ENCODE results near the gene DROSHA.
"Not testable (repeated sequence)": the region's sequence is repeated elsewhere in the genome, so short reads cannot be mapped to it uniquely, and the experiment has no call there.

The DROSHA gene

GRCh38 chr5:31415009-31415923 is 116.6 kb downstream of the DROSHA start:
- DNase-seq (ENCODE audit: low spot score) = no peak

DNA sequence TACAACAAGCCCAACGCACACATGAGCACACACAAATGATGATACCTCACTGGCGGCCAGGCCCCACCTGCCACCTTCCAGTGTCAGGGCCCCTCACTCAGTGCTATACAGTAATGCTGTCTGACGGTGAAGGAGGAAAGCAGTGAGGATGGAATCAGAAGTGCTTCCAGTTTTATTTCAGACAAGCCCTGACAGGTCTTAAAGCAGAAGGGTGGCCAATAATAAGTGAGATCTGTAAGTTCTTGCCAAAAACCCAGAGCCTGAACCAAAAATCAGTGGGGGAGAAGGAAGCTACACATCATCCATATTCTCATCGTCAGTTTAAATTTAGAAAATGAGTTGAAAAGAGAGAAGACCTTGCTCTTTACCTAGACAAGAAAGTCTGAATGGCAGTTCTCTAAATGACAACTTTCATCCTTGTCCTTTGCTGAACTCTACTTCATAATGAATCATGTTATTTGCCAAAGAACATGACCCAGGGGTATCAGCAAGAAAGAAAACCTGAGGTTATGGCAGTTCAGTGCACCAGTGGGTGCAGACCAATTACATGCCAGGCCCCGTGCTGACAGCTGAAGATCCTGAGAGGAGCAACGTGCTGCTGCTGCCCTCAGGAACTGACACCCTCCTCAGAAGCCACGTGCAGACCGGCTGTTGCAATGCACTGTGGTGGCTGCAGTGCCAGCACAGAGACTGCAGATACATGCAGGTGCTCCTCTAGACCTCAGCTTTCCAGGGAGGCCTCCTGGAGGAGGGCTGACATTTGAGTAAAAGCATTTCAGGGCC is 118.7 kb downstream of the DROSHA start:
- DNase-seq (ENCODE audit: low spot score) = no peak

- DNase-seq (ENCODE audit: low spot score) = no peak
Measured at GRCh38 chr5:31412324-31412723, 119.6 kb downstream of the DROSHA start.

GRCh38 chr5:31410089-31410488 is 121.8 kb downstream of the DROSHA start:
- DNase-seq (ENCODE audit: low spot score) = no peak

- DNase-seq (ENCODE audit: low spot score) = no peak
Measured at GRCh38 chr5:31408814-31409213, 123.1 kb downstream of the DROSHA start.

DNA sequence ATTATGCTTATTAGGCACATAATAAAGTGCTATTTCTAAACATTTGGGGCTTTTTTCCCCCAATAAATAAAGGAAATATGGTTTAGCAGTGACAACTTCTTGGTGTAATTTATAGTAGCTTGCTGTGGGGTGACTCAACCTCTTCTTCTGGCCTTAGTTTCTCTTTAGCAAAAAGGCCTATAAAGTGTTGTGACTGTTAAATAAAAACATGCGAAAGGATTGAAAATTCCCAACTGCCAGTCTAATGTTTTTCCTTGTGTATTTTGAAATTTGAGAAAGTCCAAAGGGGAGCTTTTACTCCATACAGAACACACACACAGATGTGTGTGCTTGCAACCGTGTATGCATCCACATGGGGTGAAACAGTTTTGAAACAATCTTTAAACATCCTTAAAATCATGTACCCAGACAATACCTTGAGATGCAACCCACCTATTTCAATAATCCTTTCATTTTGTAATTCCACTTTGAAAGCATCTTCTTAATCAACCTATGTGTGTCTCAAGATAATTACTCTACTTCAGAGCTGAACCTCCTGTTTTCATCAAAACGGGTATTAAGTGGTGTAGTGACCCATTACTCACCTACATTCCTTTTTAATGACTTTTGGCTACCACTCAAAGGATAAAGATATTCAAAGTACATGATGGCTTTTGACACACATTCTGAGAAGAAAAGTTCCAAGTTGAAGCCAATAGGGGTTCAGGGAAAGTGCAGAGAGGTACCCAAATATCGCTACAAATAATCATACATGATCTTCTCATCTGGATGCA is 123.8 kb downstream of the DROSHA start:
- DNase-seq (ENCODE audit: low spot score) = no peak

DNA sequence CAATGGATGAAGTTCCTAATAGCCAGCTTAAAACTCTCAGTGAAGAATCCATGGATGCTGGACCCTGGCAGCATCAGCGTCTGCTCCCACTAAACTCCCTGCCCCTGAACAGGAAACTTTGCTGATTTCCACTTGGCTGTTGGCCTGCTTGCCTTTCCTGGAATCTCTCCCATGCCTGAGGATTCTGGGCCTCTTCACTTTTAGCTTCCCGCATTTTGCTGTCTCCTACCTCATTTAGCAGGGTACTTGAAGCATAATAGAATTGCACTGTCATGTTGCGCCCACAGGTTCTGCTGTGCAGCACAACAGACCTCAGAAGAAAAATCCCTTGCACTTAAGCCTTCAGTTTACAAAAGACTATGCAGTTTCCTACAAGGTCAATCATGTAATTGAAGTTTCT is 127.6 kb downstream of the DROSHA start:
- DNase-seq (ENCODE audit: low spot score) = no peak

DNA sequence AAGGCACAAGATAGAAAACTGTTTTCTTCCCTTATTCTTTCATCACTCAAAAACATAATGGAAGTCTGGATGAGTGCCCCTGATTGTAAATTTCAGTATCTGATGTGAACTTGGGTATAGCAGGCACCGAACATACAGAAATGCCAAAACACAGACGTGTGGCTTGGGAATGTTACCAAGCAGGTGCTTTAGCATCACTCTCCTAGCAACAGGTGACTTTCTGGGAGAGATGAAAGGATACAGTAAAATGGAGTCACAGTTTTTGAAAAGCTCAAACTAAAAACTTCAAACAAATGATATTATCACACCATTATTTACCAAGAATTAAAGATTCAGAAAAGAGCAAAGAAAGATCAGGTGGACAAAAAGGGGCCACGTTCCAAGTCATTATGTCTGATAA is 130.2 kb downstream of the DROSHA start:
- DNase-seq (ENCODE audit: low spot score) = no peak

DNA sequence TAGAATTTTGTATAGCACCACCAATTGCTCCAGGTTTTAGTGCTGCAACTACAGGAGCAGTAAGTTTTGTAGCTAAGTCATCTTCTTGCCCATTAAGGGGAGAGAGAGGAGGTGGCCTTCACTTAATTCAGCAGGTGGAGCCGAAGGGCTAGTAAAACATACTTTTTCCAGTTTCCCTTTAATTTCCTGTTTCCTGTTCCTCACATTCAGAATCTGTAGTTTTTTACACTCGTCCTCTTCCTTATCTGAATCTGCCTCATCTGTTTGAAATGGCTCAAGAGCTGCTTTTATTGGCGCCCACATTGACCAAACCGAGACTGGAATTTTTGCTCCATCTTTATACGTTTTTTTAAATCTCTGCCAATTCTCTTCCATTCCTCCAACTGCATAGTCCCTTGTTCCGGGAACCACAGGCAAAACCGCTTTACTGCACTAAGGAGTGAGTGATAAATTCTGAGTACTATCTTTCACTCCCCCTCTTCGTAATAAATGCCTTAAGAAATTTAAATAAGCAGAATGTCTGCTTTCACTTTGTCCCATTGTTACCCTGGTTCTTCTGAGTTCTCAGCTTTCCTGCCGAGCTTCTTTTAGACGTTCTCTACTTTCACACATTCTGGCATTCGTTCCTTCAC is 133.9 kb downstream of the DROSHA start:
- no peak for DNase-seq (ENCODE audit: low spot score)

DNA sequence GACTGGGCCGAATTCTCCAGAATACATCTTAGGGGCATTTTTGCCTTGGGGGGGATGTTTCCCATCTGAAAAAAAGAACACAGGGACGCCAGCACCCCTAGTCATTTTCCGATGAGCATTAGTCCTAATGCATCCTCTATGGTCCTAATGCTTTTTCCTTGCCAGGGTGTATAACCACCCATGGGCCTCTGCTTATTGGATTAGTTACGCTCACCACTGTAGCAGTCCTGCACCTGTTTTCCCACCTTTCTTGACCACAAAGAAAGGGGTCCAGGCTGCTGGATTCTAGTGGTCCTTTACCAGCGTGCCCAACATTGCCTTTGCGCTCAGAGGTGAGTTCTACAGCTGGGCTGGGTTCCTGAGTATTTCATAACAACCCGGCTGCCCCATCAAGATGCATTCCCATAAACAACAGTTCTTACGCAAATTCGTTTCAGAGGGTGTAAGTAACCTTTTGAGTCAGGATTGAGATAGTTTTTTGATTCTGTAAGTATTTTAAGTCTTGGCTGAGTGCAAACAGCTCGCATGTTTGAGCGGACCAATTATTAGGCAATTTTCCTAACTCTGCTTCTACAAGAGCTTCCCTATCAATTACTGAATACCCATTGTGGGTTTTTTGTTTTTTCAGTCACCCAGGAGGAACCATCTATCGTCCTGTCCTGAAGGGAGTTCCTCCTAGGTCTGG is 135.1 kb downstream of the DROSHA start:
- no peak for DNase-seq (ENCODE audit: low spot score)

- DNase-seq (ENCODE audit: low spot score) = not testable (repeated sequence)
Measured at GRCh38 chr5:31395450-31396045, 136.3 kb downstream of the DROSHA start.

DNA sequence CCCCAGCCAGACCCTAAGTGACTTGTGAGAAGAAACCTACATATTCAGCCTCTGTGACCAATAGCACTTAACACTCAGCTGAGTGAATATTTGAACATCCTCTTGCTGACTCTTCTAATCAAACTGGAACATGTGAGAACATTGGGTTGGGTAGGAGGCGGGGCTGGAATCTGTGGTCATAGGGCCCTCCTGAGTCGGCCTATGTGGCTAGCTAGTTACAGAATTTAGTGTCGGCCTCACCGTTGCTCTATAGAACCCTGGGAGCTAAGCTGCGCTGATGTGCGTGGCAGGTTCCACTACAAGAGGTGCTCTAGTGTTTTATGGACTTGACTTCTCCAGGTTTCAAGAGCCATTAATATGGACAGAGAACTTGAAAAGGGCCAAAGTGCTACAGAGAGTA is 138.8 kb downstream of the DROSHA start:
- DNase-seq (ENCODE audit: low spot score) = no peak

DNA sequence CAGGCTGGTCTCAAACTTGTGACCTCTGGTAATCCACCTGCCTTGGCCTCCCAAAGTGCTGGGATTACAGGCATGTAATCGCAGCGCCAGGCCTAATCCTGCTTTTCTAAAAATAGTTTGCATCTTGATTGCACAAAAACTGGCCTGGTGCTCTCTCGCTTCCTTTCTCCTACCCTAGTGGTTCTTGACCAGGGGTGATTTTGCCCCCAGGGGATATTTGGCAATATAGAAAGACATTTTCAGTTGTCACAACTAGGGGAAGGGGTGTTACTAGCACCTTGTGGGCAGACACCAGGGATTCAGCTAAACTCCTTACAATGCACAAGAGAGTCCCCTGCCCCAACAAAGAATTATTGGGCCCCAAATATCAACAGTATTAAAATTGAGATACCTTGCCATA is 139.8 kb downstream of the DROSHA start:
- no peak for DNase-seq (ENCODE audit: low spot score)

- no peak for DNase-seq (ENCODE audit: low spot score)
Measured at GRCh38 chr5:31390256-31390655, 141.6 kb downstream of the DROSHA start.

DNA sequence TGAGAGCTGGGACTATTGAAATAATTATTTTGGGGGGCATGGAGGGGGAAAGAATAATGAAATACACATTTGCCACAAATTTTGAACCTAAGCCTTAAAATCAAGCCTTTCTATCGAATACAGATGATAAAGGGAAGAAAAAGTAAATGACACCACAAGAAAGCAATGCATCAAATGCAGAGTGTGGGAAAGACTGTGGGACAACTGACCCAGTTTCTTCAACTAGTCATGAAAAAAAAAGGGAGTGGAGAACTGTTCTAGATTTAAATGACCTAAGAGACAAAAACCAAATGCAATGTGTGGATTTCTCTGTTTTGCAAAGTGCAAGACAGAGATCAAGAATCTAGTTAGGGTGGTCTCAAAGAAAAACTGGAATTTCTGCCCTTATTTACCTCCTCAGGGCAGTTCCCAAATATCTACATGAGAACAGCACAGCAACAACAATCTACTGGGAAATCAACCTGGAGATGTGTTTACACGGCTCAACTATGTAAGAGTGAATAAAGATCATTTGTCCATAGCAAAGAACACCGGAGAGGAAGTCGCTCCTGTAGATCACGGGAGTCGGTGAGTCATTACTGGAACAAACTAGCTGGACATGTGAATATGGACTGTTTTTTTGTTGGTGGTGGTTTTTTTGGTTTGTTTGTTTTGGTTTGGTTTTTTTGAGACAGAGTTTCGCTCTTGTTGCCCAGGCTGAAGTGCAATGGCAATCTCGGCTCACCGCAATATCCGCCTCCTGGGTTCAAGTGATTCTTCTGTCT is 145.9 kb downstream of the DROSHA start:
- no peak for DNase-seq (ENCODE audit: low spot score)

- no peak for DNase-seq (ENCODE audit: low spot score)
Measured at GRCh38 chr5:31383734-31384133, 148.2 kb downstream of the DROSHA start.

DNA sequence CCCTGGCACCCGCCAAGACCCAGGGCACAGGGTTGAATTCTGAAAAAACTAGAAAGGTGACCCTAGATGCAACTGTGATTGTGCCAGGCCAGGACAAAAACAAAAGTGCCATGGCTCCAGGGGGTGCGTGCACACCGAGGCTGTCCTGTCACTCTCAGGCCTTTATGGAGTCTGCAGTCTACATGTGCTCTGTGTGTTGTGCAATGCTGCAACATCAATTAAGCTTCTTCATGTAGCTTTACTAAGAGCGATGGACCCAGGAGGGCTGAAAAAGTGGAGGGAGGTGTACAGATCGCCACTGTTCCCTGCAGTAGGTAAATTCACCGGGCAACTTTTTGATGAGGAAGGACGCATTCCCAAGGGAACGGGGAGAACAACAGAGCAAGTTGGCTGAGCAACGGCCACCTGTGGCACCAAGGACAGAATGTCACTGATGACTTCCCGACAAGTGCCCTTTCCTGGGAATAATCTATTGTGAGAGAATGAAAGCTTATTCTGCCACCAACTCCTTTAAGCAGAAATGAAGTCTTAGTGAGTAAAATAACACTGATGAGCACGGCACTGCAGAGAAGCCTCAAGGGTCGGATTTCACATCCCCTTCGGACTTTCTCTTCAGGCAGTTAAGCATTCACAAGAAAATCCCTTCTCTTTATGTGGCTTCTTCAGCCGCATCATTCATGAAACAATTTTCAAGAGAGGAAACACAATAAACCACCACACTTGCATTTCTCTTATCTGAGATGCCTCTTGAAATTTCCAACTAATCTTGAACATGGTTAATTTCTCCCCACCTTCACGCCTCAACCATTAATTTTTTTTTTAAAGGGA is 149.6 kb downstream of the DROSHA start:
- DNase-seq (ENCODE audit: low spot score) = no peak

DNA sequence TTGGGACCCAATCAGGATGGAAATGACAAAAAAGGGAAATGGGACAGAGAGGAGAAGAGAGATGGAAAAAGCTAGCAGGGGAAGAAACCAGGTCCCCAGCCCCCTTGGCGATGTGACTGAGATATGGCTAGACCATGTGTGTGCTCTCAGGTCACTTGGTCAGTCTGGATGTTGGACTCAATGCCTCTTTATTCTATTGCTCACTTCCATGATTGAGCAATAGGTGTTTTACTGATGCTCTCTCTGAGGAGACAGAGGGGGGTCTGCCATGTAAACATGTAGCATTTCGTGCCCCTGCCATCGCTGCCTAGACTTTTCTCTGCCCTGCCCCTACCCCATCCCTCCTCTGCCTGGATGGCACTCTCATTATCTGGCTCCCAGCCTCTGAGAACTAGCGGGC is 150.6 kb downstream of the DROSHA start:
- DNase-seq (ENCODE audit: low spot score) = no peak

DNA sequence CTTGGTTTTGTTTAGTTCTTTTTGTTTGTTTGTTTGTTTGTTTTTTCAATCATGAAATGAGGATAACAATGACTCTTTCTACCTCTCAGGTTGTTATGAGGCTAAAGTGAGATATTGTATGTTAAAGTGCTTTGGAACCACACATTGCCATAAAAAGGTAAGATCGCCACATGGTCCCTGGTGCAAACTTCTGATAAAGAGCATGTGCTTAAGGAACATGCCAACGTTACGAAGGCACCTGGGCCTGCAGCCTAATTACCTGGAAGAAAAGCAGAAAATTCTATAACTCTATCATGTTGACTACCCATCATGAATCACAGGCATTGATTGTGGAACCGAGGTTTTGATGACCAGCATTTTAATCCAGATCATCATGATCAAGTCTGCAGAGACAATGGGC is 151.8 kb downstream of the DROSHA start:
- DNase-seq (ENCODE audit: low spot score) = no peak

Measured in ecto neural progenitor cell (in vitro differentiated cells).